ENCODE measurements around the gene SMIM22.

Gene SMIM22

DNA sequence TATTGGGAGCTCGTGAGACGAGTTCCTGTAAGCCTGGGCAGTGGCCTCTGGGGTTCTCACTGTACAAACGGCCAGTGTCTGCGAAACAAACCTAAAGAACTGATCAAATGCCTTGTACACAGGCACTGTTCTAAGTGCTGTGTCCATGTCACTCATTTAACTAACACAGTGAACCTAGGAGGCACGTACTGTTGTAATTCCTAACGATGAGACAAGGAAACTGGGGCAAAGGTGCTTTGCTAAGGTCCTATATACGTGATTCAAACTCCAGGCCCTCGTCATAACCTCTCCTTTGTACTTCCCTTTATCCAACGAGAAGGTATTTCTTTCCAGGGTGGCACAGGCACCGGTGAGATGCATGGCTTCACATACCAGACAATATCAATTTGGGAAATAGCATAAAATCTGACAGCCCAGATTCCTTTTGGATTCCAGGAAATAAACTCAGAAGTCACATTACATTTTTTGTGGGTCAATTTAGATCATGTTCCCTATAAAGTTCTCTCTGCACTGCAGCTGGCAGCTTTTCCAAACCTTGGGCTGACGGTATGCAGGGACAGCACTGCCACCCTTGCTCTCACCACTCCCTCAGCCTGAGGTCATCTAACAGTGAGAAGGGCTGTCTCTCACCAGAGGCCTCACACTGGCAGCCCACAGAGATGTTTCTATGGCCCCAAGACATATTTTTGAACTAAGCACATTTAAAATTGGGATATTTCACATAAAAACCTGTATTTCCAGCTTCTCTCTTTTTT lies 33.6 kb downstream of the SMIM22 start:
- no peak for DNase-seq

DNA sequence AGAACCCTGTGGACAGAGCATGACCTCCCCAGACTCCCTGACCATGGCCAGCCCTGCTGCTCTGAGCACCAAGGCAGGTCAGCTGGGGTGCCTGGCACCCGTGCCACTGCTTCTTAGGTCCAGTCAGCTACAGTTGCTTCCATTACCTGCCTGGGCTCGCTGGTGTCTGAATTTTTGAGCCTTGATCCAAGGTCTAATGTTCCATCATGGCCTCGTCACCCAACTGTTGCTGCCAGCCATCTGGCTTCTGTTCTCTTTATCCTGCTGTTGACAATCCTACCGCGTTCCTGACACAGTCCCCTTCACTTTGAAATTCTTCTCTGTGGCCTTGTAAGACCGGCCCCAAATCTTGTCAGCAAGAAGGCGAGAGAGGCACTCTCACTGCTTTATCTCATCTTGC lies 35.2 kb downstream of the SMIM22 start:
- DNase-seq: no peak

DNA sequence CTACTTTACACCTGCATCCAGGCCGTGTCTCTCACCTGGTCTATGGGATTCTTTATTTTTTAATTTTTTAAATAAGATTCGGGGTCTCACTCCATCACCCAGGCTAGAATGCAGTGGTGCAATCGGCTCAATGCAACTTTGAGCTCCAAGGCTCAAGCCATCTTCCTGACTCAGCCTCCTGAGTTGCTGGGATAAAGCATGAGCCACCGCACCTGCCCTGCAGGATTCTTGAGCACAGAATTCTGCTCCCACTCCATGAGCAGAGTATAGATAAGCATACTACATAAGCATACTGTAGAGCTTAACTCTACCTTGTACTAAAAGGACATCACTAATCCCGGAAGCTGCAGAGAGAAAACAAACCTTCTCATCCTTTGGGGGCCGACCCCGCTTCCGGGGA lies 36.4 kb downstream of the SMIM22 start:
- DNase-seq: no peak

DNA sequence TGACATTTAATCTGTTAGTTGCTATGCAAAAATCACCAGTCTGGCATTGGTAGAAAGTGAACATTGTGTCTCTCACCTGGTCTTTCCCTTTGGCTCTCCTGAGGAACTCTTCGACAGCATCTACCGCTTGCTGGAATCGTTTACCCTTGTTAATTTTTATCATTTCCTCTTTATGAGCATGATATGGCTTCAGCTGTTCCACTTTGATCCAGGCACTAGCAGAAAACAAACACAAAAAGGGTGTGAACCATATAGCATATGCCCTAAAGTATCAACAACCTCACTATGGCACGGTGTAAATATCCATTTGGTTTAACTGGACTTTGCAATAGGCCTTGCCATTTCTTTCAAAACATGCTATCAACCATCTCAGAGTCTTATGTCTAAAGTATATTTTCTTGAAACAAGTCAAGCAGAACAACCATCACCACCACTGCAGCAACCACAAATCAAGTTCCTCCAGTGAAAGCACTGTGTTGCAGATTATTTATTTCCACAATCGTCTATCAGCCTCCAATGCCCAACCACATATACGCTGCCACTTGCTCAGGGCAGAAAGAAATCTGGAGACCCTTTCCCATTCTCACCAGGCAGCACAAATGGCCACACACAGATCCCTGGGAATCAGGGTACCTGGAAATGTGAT lies 37.7 kb downstream of the SMIM22 start:
- DNase-seq: no peak

DNA sequence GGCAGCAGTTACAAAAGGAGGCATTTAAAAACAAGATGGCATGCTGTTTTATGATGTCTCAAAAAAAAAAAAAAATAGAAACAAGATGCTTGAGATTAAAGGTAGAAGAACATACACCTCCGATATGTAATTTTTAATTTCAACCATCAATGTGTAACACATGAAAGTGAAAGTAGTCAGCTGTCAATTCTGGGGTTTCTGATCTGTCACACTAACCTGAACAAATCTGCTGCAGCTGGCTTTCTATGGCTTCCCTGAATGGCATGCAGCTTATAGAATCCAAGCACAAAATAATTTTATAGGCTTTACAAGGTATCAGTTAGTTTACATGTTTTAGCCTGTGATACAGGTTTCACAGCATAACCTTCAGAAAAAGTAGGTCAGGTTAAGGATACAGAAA lies 38.4 kb downstream of the SMIM22 start:
- no peak for DNase-seq

DNA sequence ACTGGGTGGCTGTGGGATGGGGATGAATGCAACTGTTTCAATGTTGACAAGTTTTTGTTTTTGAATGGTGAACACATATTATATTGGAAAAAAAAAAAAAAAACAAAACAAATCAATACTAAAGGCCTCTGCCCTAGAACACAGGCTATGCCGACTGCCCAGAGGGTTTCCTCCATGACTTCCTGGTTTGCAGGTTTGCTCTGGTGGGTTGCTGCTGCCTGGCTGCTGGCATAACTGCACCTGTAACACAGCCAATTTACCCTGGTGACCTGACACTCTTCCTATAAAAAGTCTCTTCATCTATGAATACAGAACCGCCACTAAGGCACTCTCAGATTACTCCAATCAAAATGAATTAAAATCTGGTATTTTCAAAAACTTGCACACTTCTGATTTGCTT lies 41.6 kb downstream of the SMIM22 start:
- DNase-seq: no peak

DNA sequence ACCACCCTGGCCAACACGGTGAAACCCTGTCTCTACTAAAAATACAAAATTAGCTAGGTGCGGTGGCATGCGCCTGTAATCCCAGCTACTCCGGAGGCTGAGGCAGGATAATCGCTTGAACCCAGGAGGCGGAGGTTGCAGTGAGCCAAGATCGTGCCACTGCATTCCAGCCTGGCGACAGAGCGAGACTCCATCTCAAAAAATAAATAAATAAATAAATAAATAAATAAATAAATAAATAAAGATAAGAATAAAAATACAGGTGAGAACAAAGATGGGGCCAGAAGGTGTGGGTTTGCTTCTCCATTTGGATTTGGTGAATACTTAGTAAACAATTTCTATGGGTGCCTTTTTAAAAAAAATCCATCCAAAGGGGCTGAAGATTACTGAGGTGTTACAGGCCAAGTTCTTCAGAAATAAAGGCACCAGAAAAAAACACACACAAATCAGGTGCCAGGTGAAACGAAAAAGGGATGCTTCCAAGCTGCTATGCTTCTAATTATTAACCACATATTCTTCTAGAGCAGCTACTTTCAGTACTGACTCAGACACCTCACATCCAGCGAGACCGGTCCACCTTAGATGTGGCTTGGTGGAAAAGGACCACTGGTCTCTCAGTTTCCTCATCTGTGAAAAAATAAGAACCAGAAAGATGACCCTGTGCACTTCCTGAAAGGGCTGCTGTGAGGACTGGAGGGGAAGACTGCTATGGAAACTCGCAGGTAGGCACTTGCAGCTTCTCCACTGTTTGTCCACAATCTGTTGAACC lies 42.7 kb downstream of the SMIM22 start:
- DNase-seq: no peak

DNA sequence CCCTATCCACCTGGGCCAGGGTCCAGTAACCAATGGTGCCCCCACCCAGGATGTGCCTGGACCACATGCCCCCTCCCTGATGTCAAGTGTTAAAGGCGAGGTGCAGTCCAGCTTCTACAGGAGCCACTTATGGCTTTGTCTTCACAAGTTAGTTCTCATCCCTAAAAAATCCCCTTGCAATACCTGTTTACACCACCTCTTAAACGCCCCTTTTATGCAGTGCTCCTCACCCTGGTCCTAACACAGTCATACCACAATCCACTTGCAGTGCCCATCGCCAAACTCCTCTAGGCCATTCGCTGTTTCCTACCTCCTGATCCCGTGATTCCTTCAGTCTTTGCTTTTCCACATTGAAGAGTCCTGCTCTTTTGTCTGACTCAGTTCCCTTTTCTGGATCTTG lies 44.8 kb downstream of the SMIM22 start:
- DNase-seq: no peak

DNA sequence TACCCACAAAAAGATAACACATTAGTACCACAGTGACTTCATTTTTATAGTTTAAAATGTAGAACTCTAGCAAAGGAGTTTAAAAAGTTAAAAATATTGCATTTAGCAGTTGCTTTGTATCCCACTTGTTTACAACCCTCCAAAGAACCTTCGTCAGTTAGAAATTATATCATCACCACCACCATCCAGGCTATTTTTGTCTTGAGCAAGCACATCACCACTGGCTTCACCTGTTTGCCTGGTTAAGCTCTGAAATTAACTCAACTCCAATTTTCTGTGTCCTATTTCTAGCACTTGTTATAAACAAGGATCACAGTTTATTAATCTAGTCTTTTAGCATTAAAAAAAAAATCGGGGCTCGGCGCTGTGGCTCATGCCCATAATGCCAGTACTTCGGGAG lies 45.8 kb downstream of the SMIM22 start:
- DNase-seq: no peak
